Parathyroid adenoma (tissue), 2 donors: ENCODE data around the gene SERPIND1.

Source experiments
- H2AFZ ChIP-seq: fragments of 300-600 bp; sonication (generic); one replicate; pipeline ENCODE4 v1.7.0; 2017; ENCODE audit warnings: antibody characterized with exemption, mild to moderate bottlenecking
- H3K27ac ChIP-seq: fragments of 300-600 bp; sonication (generic); one replicate; pipeline ENCODE4 v1.7.0; 2017
- H3K27me3 ChIP-seq: fragments of 300-600 bp; sonication (generic); one replicate; pipeline ENCODE4 v1.7.0; 2017; ENCODE audit warnings: low read length; ENCODE audit not compliant: control insufficient read depth, insufficient read depth
- H3K36me3 ChIP-seq: fragments of 300-600 bp; sonication (generic); one replicate; pipeline ENCODE4 v1.7.0; 2017; ENCODE audit warnings: low read length; ENCODE audit not compliant: control insufficient read depth, insufficient read depth
- H3K4me1 ChIP-seq: fragments of 300-600 bp; sonication (generic); one replicate; pipeline ENCODE4 v1.7.0; 2017; ENCODE audit warnings: control low read depth
- H3K4me2 ChIP-seq: fragments of 300-600 bp; sonication (generic); one replicate; pipeline ENCODE4 v1.7.0; 2017; ENCODE audit warnings: low read length
- H3K4me3 ChIP-seq: fragments of 300-600 bp; sonication (generic); one replicate; pipeline ENCODE4 v1.7.0; 2017; ENCODE audit warnings: low read depth, low read length
- H3K79me2 ChIP-seq: fragments of 300-600 bp; sonication (generic); one replicate; pipeline ENCODE4 v1.7.0; 2017; ENCODE audit warnings: control low read depth
- H3K9ac ChIP-seq: fragments of 300-600 bp; sonication (generic); one replicate; pipeline ENCODE4 v1.7.0; 2017; ENCODE audit warnings: mild to moderate bottlenecking
- H3K9me3 ChIP-seq: fragments of 300-600 bp; sonication (generic); one replicate; pipeline ENCODE4 v1.7.0; 2017; ENCODE audit warnings: low read length; ENCODE audit not compliant: control insufficient read depth
- TF ChIP-seq, protein P1 (sequence below): fragments of 300-600 bp; sonication (generic); IDR thresholded peaks from one replicate; pipeline ENCODE4 v1.7.0; 2017; ENCODE audit warnings: antibody characterized with exemption, mild to moderate bottlenecking
- donor health status: primary hyperparathyroidism.

SERPIND1 gene

DNA sequence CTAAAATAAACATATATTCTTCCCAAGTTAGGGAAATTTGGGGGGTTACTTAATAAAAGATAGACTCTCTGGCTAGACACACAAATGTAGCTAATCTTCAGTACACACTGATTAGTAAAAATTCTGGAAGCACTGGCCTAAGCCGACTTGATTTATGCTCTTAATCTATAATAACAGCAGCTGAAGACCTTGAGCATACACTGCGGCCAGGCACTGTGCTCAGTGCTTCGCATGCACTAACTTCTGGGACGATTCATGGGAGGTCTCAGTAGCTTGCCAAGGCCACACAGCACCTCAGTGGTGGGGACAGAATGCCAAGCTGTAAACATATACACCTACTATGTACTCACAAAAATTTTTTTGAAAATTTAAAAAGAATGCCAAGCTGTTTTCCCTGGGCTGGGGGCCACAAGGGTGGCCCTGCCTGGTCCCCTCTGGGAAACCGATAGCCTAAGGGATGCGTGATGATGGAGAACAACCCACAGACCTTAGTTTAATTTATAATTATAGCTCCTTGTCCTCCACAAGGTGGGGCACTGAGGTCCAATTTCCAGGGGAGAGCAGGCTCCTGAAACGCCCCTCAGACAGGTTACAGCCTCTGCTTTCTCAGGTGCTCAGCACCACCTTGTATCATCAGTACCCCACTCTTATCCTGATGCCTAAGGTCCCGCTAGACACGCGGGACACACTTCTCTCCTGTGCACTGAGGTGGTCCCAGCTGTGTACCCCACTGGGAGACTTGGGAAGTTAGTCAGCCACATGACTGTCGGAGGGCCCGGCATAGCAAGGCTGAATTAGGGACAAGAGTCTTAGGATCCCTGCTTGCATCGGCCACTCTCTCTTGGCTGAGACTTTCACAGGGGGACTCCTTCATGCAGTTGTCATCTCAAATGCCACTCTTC, 20.1 kb downstream of the SERPIND1 start:
- TF ChIP-seq, protein P1, sequence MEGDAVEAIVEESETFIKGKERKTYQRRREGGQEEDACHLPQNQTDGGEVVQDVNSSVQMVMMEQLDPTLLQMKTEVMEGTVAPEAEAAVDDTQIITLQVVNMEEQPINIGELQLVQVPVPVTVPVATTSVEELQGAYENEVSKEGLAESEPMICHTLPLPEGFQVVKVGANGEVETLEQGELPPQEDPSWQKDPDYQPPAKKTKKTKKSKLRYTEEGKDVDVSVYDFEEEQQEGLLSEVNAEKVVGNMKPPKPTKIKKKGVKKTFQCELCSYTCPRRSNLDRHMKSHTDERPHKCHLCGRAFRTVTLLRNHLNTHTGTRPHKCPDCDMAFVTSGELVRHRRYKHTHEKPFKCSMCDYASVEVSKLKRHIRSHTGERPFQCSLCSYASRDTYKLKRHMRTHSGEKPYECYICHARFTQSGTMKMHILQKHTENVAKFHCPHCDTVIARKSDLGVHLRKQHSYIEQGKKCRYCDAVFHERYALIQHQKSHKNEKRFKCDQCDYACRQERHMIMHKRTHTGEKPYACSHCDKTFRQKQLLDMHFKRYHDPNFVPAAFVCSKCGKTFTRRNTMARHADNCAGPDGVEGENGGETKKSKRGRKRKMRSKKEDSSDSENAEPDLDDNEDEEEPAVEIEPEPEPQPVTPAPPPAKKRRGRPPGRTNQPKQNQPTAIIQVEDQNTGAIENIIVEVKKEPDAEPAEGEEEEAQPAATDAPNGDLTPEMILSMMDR = no peak
- H3K4me3 ChIP-seq = no peak overlapping the region
- no peaks in the 10 kb centered on the region for H3K4me1 ChIP-seq
- no peaks in the 10 kb centered on the region for H3K27me3 ChIP-seq
- H3K36me3 ChIP-seq = no peaks in the 10 kb centered on the region
- no peak overlapping the region for H3K4me2 ChIP-seq
- no peaks in the 10 kb centered on the region for H3K79me2 ChIP-seq
- H3K9ac ChIP-seq = no peak overlapping the region
- no peaks in the 10 kb centered on the region for H3K9me3 ChIP-seq
- no peak overlapping the region for H2AFZ ChIP-seq
- H3K27ac ChIP-seq = no peak overlapping the region

DNA sequence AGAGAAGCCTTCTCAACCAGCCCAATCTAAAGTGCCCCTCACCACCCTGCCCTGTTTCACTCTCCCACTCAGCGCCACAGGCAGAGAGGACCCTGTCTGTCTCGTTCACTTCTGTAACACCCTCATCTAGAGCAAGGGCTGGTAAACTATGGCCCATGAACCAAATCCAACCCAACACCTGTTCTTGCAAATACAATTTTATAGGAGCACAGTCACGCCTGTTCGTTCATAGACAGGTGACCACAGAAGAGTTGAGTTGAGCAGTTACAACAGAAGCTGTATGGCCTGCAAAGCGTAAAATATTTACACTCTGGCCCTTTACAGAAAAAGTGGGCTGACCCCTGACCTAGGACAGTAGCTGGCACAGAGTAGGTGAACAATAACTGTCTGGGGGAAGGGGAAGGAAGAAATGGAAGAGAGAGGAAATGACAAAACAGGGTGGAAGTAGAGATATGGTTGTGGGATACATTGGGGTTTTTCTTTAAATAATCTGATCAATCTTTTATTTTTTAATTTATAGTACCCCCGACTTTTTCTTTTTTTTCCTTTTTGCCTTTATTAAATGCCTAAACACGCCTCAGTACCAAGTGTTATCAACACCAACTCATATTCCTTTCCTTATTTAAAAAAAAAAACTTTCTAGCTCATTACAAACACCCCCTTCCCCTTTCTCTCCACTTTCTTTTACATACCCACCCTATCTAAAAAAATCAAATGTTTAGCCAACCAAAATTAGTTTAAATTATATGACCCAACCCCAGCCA, 20.9 kb downstream of the SERPIND1 start:
- Histone ChIP-seq H3K9ac (no peak overlapping the region), H3K79me2 (no peaks in the 10 kb centered on the region), H3K36me3 (no peaks in the 10 kb centered on the region), H3K4me3 (no peak overlapping the region), H3K4me1 (no peaks in the 10 kb centered on the region), H3K9me3 (no peaks in the 10 kb centered on the region), H3K4me2 (no peak overlapping the region), H3K27ac (no peak overlapping the region), H3K27me3 (no peaks in the 10 kb centered on the region), H2AFZ (no peak overlapping the region)
- TF ChIP-seq, protein P1 = no peak

DNA sequence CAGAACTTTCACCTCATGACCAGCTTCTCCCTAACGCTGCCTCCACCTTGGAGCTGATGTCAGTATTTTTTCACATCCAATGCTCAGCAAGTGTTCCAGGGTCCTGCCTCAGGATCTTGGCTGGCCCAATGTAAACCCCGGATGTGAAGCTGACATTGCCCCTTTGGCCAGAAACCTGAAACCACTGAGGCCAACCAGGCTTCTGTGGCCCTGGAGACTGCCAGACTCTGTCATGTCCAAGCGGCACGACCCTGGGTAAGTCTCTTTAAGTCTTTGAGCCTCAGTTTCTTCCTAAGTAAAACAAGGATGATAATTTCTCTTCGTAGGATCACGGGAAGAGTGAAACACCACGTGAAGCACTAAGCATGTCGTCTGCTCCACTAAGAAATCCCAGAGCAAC, 22.8 kb downstream of the SERPIND1 start:
- no peak overlapping the region for H3K4me3 ChIP-seq
- no peaks in the 10 kb centered on the region for H3K9me3 ChIP-seq
- no peaks in the 10 kb centered on the region for H3K79me2 ChIP-seq
- H3K27me3 ChIP-seq = no peaks in the 10 kb centered on the region
- H3K9ac ChIP-seq = no peak overlapping the region
- TF ChIP-seq, protein P1 = no peak
- no peaks in the 10 kb centered on the region for H3K4me1 ChIP-seq
- no peak overlapping the region for H3K27ac ChIP-seq
- H3K4me2 ChIP-seq = no peak overlapping the region
- H3K36me3 ChIP-seq = no peaks in the 10 kb centered on the region
- no peak overlapping the region for H2AFZ ChIP-seq

DNA sequence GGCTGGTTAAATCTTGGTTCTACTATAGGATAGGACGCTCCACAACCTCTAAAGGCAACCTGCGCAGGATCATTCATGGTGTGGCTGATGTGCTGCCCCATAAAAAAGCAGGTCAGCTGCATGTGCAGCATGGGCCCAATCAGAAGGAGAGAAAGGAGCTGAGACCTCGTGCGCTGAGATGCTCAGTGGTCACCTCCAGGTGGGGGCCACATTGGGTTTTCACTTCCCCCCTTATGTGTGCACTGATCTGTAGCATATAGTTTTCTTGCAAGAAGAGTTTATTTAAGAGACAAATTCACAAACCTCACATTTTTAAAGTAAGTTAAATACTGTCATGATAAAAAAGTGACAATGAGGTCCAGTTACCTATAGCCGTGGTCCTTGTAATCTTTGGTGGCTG, 24.3 kb downstream of the SERPIND1 start:
- H3K4me1 ChIP-seq = no peaks in the 10 kb centered on the region
- no peaks in the 10 kb centered on the region for H3K9me3 ChIP-seq
- no peak overlapping the region for H3K27ac ChIP-seq
- no peak overlapping the region for H3K4me3 ChIP-seq
- H3K79me2 ChIP-seq = no peaks in the 10 kb centered on the region
- TF ChIP-seq, protein P1 = no peak
- H2AFZ ChIP-seq = no peak overlapping the region
- H3K27me3 ChIP-seq = no peaks in the 10 kb centered on the region
- no peaks in the 10 kb centered on the region for H3K36me3 ChIP-seq
- no peak overlapping the region for H3K9ac ChIP-seq
- no peak overlapping the region for H3K4me2 ChIP-seq
